Upper lobe of left lung (tissue), 4 donors: ENCODE data around the gene PDE9A.

Experiments used
- EP300 ChIP-seq, 4 donors: sonication (generic); formaldehyde crosslinking; IDR thresholded peaks; one replicate each; pipeline ENCODE4 v1.5.1; 2017; ENCODE audit warnings: antibody characterized with exemption in 4 of 4, control low read depth in 2 of 4
- POLR2A ChIP-seq, 4 donors: fragments of 450-650 bp; IDR thresholded peaks; one replicate each; pipeline ENCODE4 v1.5.1; 2016 to 2017; ENCODE audit warnings: antibody characterized with exemption in 4 of 4, mild to moderate bottlenecking in 2 of 4
- POLR2AphosphoS5 ChIP-seq, 2 donors: sonication (generic); formaldehyde crosslinking; IDR thresholded peaks; one replicate each; pipeline ENCODE4 v1.5.1; 2017; ENCODE audit warnings: antibody characterized with exemption in 2 of 2
- TF ChIP-seq, protein P1 (sequence below), 6 experiments: fragments of 450-650 bp in 4 of 6; fragments of 200-600 bp in 2 of 6; sonication (generic) in 2 of 6; IDR thresholded peaks; one replicate each; pipeline ENCODE4 v1.5.1; 2016 to 2019; ENCODE audit warnings: antibody characterized with exemption in 6 of 6

DNA sequence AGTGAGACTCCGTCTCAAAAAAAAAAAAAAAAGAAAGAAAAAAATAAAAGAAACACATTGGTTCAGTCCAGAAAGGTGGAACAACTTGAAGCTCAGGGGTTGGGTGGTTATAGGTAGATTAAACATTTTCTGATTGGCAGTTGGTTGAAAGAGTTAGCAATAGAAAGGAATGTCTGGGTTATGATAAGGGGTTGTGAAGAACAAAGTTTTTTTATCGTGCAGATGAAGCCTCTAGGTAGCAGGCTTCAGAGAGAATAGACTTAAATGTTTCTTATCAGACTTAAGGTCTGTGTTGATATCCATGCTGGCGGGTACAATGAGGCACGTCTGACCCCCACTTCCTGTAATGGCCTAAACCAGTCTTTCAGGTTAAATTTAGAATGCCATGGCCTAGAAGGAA, 45.0 kb upstream of the PDE9A start:
- no peak for TF ChIP-seq POLR2AphosphoS5 (IDR thresholded peaks at IDR 0.05)
- TF ChIP-seq, protein P1, sequence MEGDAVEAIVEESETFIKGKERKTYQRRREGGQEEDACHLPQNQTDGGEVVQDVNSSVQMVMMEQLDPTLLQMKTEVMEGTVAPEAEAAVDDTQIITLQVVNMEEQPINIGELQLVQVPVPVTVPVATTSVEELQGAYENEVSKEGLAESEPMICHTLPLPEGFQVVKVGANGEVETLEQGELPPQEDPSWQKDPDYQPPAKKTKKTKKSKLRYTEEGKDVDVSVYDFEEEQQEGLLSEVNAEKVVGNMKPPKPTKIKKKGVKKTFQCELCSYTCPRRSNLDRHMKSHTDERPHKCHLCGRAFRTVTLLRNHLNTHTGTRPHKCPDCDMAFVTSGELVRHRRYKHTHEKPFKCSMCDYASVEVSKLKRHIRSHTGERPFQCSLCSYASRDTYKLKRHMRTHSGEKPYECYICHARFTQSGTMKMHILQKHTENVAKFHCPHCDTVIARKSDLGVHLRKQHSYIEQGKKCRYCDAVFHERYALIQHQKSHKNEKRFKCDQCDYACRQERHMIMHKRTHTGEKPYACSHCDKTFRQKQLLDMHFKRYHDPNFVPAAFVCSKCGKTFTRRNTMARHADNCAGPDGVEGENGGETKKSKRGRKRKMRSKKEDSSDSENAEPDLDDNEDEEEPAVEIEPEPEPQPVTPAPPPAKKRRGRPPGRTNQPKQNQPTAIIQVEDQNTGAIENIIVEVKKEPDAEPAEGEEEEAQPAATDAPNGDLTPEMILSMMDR (IDR thresholded peaks at IDR 0.05): no peak
- no peak for TF ChIP-seq POLR2A (IDR thresholded peaks at IDR 0.05)
- no peak for TF ChIP-seq EP300 (IDR thresholded peaks at IDR 0.05)
